ENCODE data around the gene NRP1. TPM values are rescaled to one million over a fixed set of nuclear protein-coding genes. Genes with fewer than 3 reads are reported as not detected.

The NRP1 gene
- total and polyA plus RNA-seq, 2 of the 8 experiments (the other 6 are each of a cell fraction or from before 2014, with no cell fraction given), result 1.2 to 2.1 TPM

GRCh38 chr10:33381451-33382215, 47.2 kb upstream of the NRP1 start (continued):
- no peak for TF ChIP-seq CBX8 (IDR thresholded peaks at IDR 0.05; ENCODE audit: borderline replicate concordance, low read depth, low read length)
